ENCODE measurements around the gene R3HDM4.

Gene R3HDM4

DNA sequence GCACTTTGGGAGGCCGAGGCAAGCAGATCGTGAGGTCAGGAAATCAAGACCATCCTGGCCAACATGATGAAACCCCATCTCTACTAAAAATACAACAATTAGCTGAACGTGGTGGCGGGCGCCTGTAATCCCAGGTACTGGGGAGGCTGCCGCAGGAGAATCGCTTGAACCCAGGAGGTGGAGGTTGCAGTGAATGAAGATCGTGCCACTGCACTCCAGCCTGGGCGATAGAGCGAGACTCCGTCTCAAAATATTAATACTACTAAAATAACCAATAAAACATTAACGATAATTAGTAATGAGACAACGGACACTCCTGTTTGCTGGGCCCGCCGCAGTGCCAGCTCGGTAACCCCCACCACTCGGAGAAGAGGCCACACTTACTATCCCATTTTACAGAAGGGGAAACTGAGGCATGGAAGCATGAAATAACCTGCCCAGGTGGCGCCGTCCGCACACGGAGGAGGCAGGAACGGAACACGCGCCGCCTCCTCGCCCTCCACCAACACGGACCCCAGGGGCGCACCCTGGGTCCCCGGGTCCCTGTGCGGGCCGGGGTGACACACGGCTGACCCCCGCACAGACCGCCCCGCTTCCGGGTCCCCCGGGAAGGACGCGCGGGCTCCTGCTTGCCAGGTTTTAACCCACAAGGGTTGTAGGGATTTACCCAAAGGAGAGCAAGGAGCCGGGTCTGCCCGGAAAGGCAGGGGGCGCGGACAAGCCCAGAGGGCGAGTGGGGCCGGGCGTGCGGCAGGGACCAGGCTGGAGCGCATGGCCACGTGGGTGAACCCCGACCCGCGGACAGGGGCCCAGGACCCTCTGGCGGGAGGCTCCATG is 1.6 kb downstream of the R3HDM4 start:
- Histone ChIP-seq H3K36me3 (replicated peaks in 1 of 2; ENCODE audit: control insufficient read depth in 2 of 2, insufficient read depth in 2 of 2, low read length in 2 of 2) (peaks cover 0 to 5% of the 10 kb centered on the region in 2 donors), H3K18ac (ENCODE audit: low read length) (peak overlapping the region; percentile 64), H3K4me3 (ENCODE audit: low read length in 2 of 2) (peak overlapping the region; percentile 22 to 67), H4K91ac (ENCODE audit: low read depth, low read length, poor library complexity) (no peak overlapping the region), H3K27ac (replicated peaks; ENCODE audit: low read length) (no peak overlapping the region), H3K9me3 (replicated peaks in 1 of 2; ENCODE audit: control insufficient read depth in 2 of 2, insufficient read depth in 1 of 2, low read depth in 1 of 2, low read length in 2 of 2) (no peaks in the 10 kb centered on the region), H2AK5ac (ENCODE audit: low read depth, low read length) (peak overlapping the region; percentile 92), H3K23ac (ENCODE audit: low read depth, low read length, poor library complexity) (peak overlapping the region; percentile 91), H3K79me1 (ENCODE audit: low read depth, low read length) (peaks cover 10% of the 10 kb centered on the region), H3K27me3 (ENCODE audit: control insufficient read depth in 3 of 3, insufficient read depth in 3 of 3, low read depth in 1 of 3, low read length in 3 of 3) (peaks cover 0 to 3% (median 0%) of the 10 kb centered on the region in 3 experiments), H3K9ac (ENCODE audit: low read depth, low read length, poor library complexity) (no peak overlapping the region), H4K8ac (ENCODE audit: low read depth, low read length) (no peak overlapping the region), H2BK15ac (ENCODE audit: low read length) (no peak overlapping the region), H2BK5ac (ENCODE audit: low read length) (peak overlapping the region; percentile 53), H3K4me1 (ENCODE audit: control insufficient read depth in 2 of 2, insufficient read depth in 1 of 2, low read depth in 1 of 2, low read length in 2 of 2) (peaks cover 0 to 4% of the 10 kb centered on the region in 2 donors), H3K4ac (ENCODE audit: low read length) (no peak overlapping the region), H2BK12ac (ENCODE audit: low read length) (peak overlapping the region; percentile 41), H3K4me2 (ENCODE audit: insufficient read depth, low read length, poor library complexity, severe bottlenecking) (peak overlapping the region; percentile 57), H2AFZ (ENCODE audit: low read length) (no peak overlapping the region), H3K14ac (ENCODE audit: low read length) (no peak overlapping the region), H2BK120ac (ENCODE audit: low read depth, low read length) (no peak overlapping the region)
- WGBS, 2 donors (ENCODE audit: extremely low coverage in 2 of 2, insufficient read length in 2 of 2, insufficient replicate concordance in 1 of 2), result no CpG with 5 or more reads among the region's 54 CpGs
- no peak for DNase-seq (ENCODE audit: low spot score)

GRCh38 chr19:907183-907853 is 5.7 kb downstream of the R3HDM4 start:
- Histone ChIP-seq H3K4me1 (ENCODE audit: control insufficient read depth in 2 of 2, insufficient read depth in 1 of 2, low read depth in 1 of 2, low read length in 2 of 2) (peaks cover 0 to 5% of the 10 kb centered on the region in 2 donors), H3K9me3 (replicated peaks in 1 of 2; ENCODE audit: control insufficient read depth in 2 of 2, insufficient read depth in 1 of 2, low read depth in 1 of 2, low read length in 2 of 2) (no peaks in the 10 kb centered on the region), H2BK15ac (ENCODE audit: low read length) (no peak overlapping the region), H3K4me2 (ENCODE audit: insufficient read depth, low read length, poor library complexity, severe bottlenecking) (no peak overlapping the region), H3K23ac (ENCODE audit: low read depth, low read length, poor library complexity) (peak overlapping the region; percentile 17), H2BK5ac (ENCODE audit: low read length) (no peak overlapping the region), H2BK120ac (ENCODE audit: low read depth, low read length) (no peak overlapping the region), H2AFZ (ENCODE audit: low read length) (no peak overlapping the region), H3K27ac (replicated peaks; ENCODE audit: low read length) (no peak overlapping the region), H3K36me3 (replicated peaks in 1 of 2; ENCODE audit: control insufficient read depth in 2 of 2, insufficient read depth in 2 of 2, low read length in 2 of 2) (peaks cover 0 to 11% of the 10 kb centered on the region in 2 donors), H3K9ac (ENCODE audit: low read depth, low read length, poor library complexity) (no peak overlapping the region), H3K79me1 (ENCODE audit: low read depth, low read length) (peaks cover 11% of the 10 kb centered on the region), H3K14ac (ENCODE audit: low read length) (peak overlapping the region; percentile 56), H3K27me3 (ENCODE audit: control insufficient read depth in 3 of 3, insufficient read depth in 3 of 3, low read depth in 1 of 3, low read length in 3 of 3) (no peaks in the 10 kb centered on the region), H4K8ac (ENCODE audit: low read depth, low read length) (no peak overlapping the region), H3K4me3 (ENCODE audit: low read length in 2 of 2) (no peak overlapping the region), H3K18ac (ENCODE audit: low read length) (no peak overlapping the region), H2AK5ac (ENCODE audit: low read depth, low read length) (peak overlapping the region; percentile 92), H3K4ac (ENCODE audit: low read length) (no peak overlapping the region), H2BK12ac (ENCODE audit: low read length) (no peak overlapping the region), H4K91ac (ENCODE audit: low read depth, low read length, poor library complexity) (no peak overlapping the region)
- WGBS, 2 donors (ENCODE audit: extremely low coverage in 2 of 2, insufficient read length in 2 of 2, insufficient replicate concordance in 1 of 2), result no CpG with 5 or more reads among the region's 14 CpGs
- no peak for DNase-seq (ENCODE audit: low spot score)

GRCh38 chr19:906480-906879 is 6.5 kb downstream of the R3HDM4 start:
- Histone ChIP-seq H3K4ac (ENCODE audit: low read length) (no peak overlapping the region), H3K27ac (replicated peaks; ENCODE audit: low read length) (no peak overlapping the region), H3K36me3 (replicated peaks in 1 of 2; ENCODE audit: control insufficient read depth in 2 of 2, insufficient read depth in 2 of 2, low read length in 2 of 2) (peaks cover under 1 to 18% of the 10 kb centered on the region in 2 donors), H3K27me3 (ENCODE audit: control insufficient read depth in 3 of 3, insufficient read depth in 3 of 3, low read depth in 1 of 3, low read length in 3 of 3) (no peaks in the 10 kb centered on the region), H3K9me3 (replicated peaks in 1 of 2; ENCODE audit: control insufficient read depth in 2 of 2, insufficient read depth in 1 of 2, low read depth in 1 of 2, low read length in 2 of 2) (no peaks in the 10 kb centered on the region), H2AFZ (ENCODE audit: low read length) (no peak overlapping the region), H2BK15ac (ENCODE audit: low read length) (no peak overlapping the region), H2AK5ac (ENCODE audit: low read depth, low read length) (no peak overlapping the region), H3K4me3 (ENCODE audit: low read length in 2 of 2) (no peak overlapping the region), H2BK120ac (ENCODE audit: low read depth, low read length) (no peak overlapping the region), H3K4me1 (ENCODE audit: control insufficient read depth in 2 of 2, insufficient read depth in 1 of 2, low read depth in 1 of 2, low read length in 2 of 2) (peaks cover 0 to 5% of the 10 kb centered on the region in 2 donors), H4K8ac (ENCODE audit: low read depth, low read length) (no peak overlapping the region), H3K9ac (ENCODE audit: low read depth, low read length, poor library complexity) (no peak overlapping the region), H2BK5ac (ENCODE audit: low read length) (no peak overlapping the region), H3K14ac (ENCODE audit: low read length) (no peak overlapping the region), H3K18ac (ENCODE audit: low read length) (no peak overlapping the region), H3K23ac (ENCODE audit: low read depth, low read length, poor library complexity) (no peak overlapping the region), H3K4me2 (ENCODE audit: insufficient read depth, low read length, poor library complexity, severe bottlenecking) (no peak overlapping the region), H4K91ac (ENCODE audit: low read depth, low read length, poor library complexity) (no peak overlapping the region), H3K79me1 (ENCODE audit: low read depth, low read length) (peaks cover 9% of the 10 kb centered on the region), H2BK12ac (ENCODE audit: low read length) (no peak overlapping the region)
- WGBS, 2 donors (ENCODE audit: extremely low coverage in 2 of 2, insufficient read length in 2 of 2, insufficient replicate concordance in 1 of 2), result no CpG with 5 or more reads among the region's 7 CpGs
- no peak for DNase-seq (ENCODE audit: low spot score)

DNA sequence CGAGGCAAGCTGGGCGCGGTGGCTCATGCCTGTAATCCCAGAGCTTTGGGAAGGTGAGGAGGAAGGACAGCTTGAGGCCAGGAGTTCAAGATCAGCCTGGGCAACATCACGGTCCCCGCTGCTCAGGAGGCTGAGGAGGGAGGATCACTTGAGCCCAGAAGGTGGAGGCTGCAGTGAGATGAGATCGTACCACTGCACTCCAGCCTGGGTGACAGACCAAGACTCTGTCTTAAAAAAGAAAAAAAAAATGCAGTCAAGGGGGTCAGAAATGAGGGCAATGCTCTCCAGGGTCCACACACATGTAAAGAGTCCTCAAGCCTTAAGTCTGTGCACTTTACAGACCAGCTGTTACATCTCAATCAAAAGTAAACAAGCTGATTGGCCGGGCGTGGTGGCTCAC is 8.5 kb downstream of the R3HDM4 start:
- no peak overlapping the region for H3K23ac ChIP-seq (ENCODE audit: low read depth, low read length, poor library complexity)
- no CpG with 5 or more reads among the region's 8 CpGs for WGBS, 2 donors (ENCODE audit: extremely low coverage in 2 of 2, insufficient read length in 2 of 2, insufficient replicate concordance in 1 of 2)
- H2BK12ac ChIP-seq (ENCODE audit: low read length), result no peak overlapping the region
- H3K18ac ChIP-seq (ENCODE audit: low read length), result no peak overlapping the region
- no peak overlapping the region for H2BK5ac ChIP-seq (ENCODE audit: low read length)
- no peaks in the 10 kb centered on the region for H3K9me3 ChIP-seq (replicated peaks in 1 of 2; ENCODE audit: control insufficient read depth in 2 of 2, insufficient read depth in 1 of 2, low read depth in 1 of 2, low read length in 2 of 2)
- no peak overlapping the region for H4K91ac ChIP-seq (ENCODE audit: low read depth, low read length, poor library complexity)
- H3K36me3 ChIP-seq (replicated peaks in 1 of 2; ENCODE audit: control insufficient read depth in 2 of 2, insufficient read depth in 2 of 2, low read length in 2 of 2), result peaks cover 3 to 26% of the 10 kb centered on the region in 2 donors
- H2BK120ac ChIP-seq (ENCODE audit: low read depth, low read length), result no peak overlapping the region
- H4K8ac ChIP-seq (ENCODE audit: low read depth, low read length), result no peak overlapping the region
- DNase-seq (ENCODE audit: low spot score), result no peak
- no peak overlapping the region for H3K9ac ChIP-seq (ENCODE audit: low read depth, low read length, poor library complexity)
- no peak overlapping the region for H3K14ac ChIP-seq (ENCODE audit: low read length)
- H3K27me3 ChIP-seq (ENCODE audit: control insufficient read depth in 3 of 3, insufficient read depth in 3 of 3, low read depth in 1 of 3, low read length in 3 of 3), result no peaks in the 10 kb centered on the region
- no peak overlapping the region for H3K27ac ChIP-seq (replicated peaks; ENCODE audit: low read length)
- H2AK5ac ChIP-seq (ENCODE audit: low read depth, low read length), result no peak overlapping the region
- H2AFZ ChIP-seq (ENCODE audit: low read length), result no peak overlapping the region
- H3K4ac ChIP-seq (ENCODE audit: low read length), result no peak overlapping the region
- H3K4me2 ChIP-seq (ENCODE audit: insufficient read depth, low read length, poor library complexity, severe bottlenecking), result no peak overlapping the region
- no peak overlapping the region for H3K4me3 ChIP-seq (ENCODE audit: low read length in 2 of 2)
- no peak overlapping the region for H2BK15ac ChIP-seq (ENCODE audit: low read length)
- H3K79me1 ChIP-seq (ENCODE audit: low read depth, low read length), result peaks cover 12% of the 10 kb centered on the region
- peaks cover 0 to 5% of the 10 kb centered on the region in 2 donors for H3K4me1 ChIP-seq (ENCODE audit: control insufficient read depth in 2 of 2, insufficient read depth in 1 of 2, low read depth in 1 of 2, low read length in 2 of 2)
